ENCODE results near the gene PMCH.

DNA sequence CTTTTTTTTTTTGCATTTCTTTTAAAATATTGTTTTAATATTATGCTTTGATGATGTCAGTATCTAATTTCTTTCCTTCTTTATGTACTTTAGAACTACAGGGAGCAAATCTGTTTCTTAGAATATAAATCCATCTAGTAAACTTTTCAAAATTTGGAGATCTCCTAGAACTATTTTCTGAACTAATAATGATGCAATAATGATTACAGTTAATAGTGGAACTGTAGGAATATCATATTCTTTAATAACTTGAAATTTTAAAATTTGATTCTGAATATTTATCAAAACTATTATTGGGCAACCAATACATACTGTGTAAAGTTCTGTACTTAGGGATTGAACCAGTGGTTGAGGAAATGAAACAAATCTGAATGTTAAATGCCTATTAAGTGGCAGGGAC is 23.1 kb upstream of the PMCH start:
- TF ChIP-seq, protein P1, sequence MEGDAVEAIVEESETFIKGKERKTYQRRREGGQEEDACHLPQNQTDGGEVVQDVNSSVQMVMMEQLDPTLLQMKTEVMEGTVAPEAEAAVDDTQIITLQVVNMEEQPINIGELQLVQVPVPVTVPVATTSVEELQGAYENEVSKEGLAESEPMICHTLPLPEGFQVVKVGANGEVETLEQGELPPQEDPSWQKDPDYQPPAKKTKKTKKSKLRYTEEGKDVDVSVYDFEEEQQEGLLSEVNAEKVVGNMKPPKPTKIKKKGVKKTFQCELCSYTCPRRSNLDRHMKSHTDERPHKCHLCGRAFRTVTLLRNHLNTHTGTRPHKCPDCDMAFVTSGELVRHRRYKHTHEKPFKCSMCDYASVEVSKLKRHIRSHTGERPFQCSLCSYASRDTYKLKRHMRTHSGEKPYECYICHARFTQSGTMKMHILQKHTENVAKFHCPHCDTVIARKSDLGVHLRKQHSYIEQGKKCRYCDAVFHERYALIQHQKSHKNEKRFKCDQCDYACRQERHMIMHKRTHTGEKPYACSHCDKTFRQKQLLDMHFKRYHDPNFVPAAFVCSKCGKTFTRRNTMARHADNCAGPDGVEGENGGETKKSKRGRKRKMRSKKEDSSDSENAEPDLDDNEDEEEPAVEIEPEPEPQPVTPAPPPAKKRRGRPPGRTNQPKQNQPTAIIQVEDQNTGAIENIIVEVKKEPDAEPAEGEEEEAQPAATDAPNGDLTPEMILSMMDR (IDR thresholded peaks at IDR 0.05) = no peak
- TF ChIP-seq POLR2A (IDR thresholded peaks at IDR 0.05) = no peak

Measured in right lobe of liver (tissue), 4 donors.